Activated T-helper 17 cell treated with anti-CD3 and anti-CD28 coated beads, Interleukin-2, amount 50 U/mL, for 72 hours (primary cell): ENCODE data around the gene LYZL2. TPM values are rescaled to one million over a fixed set of nuclear protein-coding genes. Genes with fewer than 3 reads are reported as not detected.

Experiments used
- ATAC-seq: fragments of 150-1000 bp; cut with Tn5 transposase; replicated peaks from 2 replicates; pipeline ENCODE4 v1.10.0; 2021; ENCODE audit warnings: mild to moderate bottlenecking, moderate library complexity
- H3K27ac Mint-ChIP-seq: one replicate; pipeline ENCODE4 v1.8.0; 2022; ENCODE audit warnings: mixed read lengths
- H3K27me3 Mint-ChIP-seq: one replicate; pipeline ENCODE4 v1.8.0; 2022; ENCODE audit warnings: mixed read lengths
- H3K36me3 Mint-ChIP-seq: one replicate; pipeline ENCODE4 v1.8.0; 2022; ENCODE audit warnings: low read depth, mild to moderate bottlenecking, mixed read lengths
- H3K4me1 Mint-ChIP-seq: one replicate; pipeline ENCODE4 v1.8.0; 2022; ENCODE audit warnings: mixed read lengths
- H3K4me3 Mint-ChIP-seq: one replicate; pipeline ENCODE4 v1.8.0; 2022; ENCODE audit warnings: mild to moderate bottlenecking, mixed read lengths
- H3K9me3 Mint-ChIP-seq: one replicate; pipeline ENCODE4 v1.8.0; 2022; ENCODE audit warnings: mixed read lengths
- total RNA-seq, 2 donors: library from RNA; stranded (reverse); gene quantifications; one replicate each; pipeline ENCODE4 v1.2.3, GENCODE V29; 2022

The LYZL2 gene
- total RNA-seq, 2 donors from 2014 or later, result not detected

- peaks cover 4% of the 10 kb centered on the region for H3K4me1 Mint-ChIP-seq
- peak; percentile 99 for ATAC-seq
- H3K36me3 Mint-ChIP-seq, result no peaks in the 10 kb centered on the region
- no peak overlapping the region for H3K4me3 Mint-ChIP-seq
- H3K27ac Mint-ChIP-seq, result no peak overlapping the region
- peaks cover 13% of the 10 kb centered on the region for H3K27me3 Mint-ChIP-seq
- H3K9me3 Mint-ChIP-seq, result no peaks in the 10 kb centered on the region
Measured at GRCh38 chr10:30562787-30563186, 66.8 kb downstream of the LYZL2 start.

Other genes with a start within 250 kb of the LYZL2 start
- gene MAP3K8, start 195.6 kb downstream of the LYZL2 start, total RNA-seq, result 10 to 100 TPM; 33.7 to 58.6 TPM